ENCODE data around the gene CNTLN.
"Not testable (repeated sequence)": the region's sequence is repeated elsewhere in the genome, so short reads cannot be mapped to it uniquely, and the experiment has no call there.

Gene CNTLN

DNA sequence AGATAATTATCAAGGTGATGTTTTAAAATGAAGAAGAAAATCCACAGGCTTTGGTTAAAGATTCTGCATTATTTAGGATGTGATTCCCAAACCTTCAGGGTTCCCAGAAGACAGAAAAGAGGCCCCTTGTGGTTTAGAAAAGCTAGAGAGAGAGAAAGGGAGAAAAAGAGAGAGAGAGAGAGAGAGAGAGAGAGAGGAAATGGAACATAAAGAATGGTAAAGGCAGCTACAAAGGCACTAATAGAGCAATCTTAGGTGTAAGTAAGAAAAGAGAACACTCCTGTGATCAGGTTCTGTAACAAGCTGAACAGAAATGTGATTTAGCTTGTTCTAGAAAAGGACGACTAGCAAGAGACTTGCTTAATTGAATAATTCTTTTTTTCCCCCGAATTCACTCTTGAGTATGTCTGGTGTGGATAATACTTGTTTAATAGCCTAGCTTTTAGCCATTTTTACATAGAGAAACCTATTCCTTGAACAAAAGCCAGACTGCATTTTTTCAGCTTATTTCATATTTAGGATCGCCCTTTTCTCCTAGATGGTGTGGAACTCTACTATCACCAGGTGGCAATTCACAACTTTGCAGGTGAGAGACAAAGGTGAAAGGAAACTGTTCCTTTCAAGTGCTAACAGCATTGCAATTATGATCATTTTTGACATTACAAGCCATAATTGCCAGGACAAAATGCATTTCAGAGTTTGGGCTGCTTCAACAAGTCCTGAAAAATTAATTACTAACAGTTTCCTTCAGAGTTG, 386.4 kb downstream of the CNTLN start:
- no peak for FAIRE-seq

GRCh38 chr9:17526726-17527125, 391.9 kb downstream of the CNTLN start:
- FAIRE-seq: not testable (repeated sequence)

- peak; percentile 99 for FAIRE-seq
These were observed 394.0 kb downstream of the CNTLN start for GRCh38 chr9:17528859-17529258.

GRCh38 chr9:17531642-17532254, 396.9 kb downstream of the CNTLN start:
- FAIRE-seq: peak; percentile 79

DNA sequence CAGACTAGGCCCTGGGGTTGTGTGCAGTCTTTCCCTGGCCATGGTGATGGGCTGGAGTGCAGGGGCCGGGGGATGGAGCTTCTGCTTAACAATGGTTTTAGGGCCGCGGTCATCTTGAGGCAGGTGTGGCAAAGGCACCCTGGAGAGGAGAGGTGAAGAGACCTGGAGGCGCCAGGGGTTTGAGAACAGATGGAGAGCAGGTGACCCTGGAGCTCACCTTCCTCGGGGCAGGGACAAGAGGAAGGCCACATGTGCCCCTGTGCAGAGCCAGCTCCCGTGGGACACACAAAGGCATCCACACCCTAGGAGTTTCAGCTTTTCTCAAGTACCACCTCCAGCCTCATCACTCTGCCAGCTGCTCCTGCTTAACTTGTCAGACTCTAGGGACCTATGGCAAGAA, 397.6 kb downstream of the CNTLN start:
- FAIRE-seq: no peak

DNA sequence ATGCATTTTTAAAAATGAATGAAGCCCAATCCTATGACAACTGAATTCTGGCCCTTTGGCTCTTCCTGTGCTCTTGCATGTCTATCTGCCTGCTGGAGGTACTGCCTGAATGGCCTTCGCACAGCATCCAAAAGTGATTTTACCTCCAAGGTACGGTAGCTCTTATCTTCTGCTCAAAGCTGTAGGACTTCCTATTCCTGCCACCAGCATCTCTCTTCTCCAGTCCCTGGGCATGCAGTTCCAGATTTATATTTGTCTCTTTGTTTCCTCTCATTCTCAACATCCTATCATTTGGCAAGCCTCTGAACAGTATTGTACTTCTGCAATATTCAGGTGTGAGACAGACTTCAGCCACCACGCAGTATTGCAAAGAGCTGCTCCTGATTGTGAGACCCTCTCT, 400.3 kb downstream of the CNTLN start:
- FAIRE-seq: no peak

DNA sequence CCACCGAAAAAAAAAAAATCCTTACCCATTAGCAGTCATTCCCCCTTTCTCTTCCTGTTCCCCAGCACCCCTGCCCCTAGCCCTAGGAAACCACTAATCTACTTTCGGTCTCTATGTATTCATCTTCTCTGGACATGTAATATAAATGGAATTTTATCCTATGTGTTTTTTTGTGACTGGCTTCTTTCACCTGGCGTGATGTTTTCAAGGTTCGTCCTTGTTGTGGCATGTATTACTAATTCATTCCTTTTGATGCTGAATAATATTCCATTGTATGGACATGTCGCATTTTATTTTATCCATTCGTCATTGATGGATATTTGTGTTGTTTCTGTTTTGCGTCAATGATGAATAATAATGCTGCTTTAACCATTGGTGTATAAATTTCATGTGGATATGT, 401.2 kb downstream of the CNTLN start:
- FAIRE-seq: no peak

GRCh38 chr9:17551023-17551422, 416.2 kb downstream of the CNTLN start:
- FAIRE-seq: no peak
